GM12864 (cell line): ENCODE results near the gene PRKD1.

Experiments used
- DNase-seq: peaks from one replicate; pipeline ENCODE4 v3.0.0-alpha.2; 2011; ENCODE audit warnings: low read depth
- H3K4me3 ChIP-seq: 2 replicates; pipeline ENCODE4 v1.5.1; 2011; ENCODE audit warnings: mild to moderate bottlenecking, low read depth, low read length, control low read depth
- CTCF ChIP-seq: IDR thresholded peaks from 2 replicates; pipeline ENCODE4 v1.5.1; 2011; ENCODE audit warnings: low read depth, mild to moderate bottlenecking, moderate library complexity, low read length, control low read depth, inconsistent platforms; ENCODE audit errors: missing control alignments

PRKD1 gene

GRCh38 chr14:29627137-29627536, 300.5 kb downstream of the PRKD1 start:
- TF ChIP-seq CTCF, result no peak
- no peak for DNase-seq

GRCh38 chr14:29618323-29619067, 309.2 kb downstream of the PRKD1 start:
- TF ChIP-seq CTCF, result no peak
- DNase-seq, result no peak
- no peak overlapping the region for H3K4me3 ChIP-seq

More at GRCh38 chr14:29627137-29627536, 300.5 kb downstream of the PRKD1 start:
- no peak overlapping the region for H3K4me3 ChIP-seq

GRCh38 chr14:29616922-29617321, 310.7 kb downstream of the PRKD1 start:
- no peak for DNase-seq
- no peak for TF ChIP-seq CTCF

GRCh38 chr14:29608861-29609260, 318.8 kb downstream of the PRKD1 start:
- TF ChIP-seq CTCF, result no peak
- DNase-seq, result no peak
- no peak overlapping the region for H3K4me3 ChIP-seq

More at GRCh38 chr14:29616922-29617321, 310.7 kb downstream of the PRKD1 start:
- H3K4me3 ChIP-seq, result no peak overlapping the region

- H3K4me3 ChIP-seq, result no peak overlapping the region
- no peak for DNase-seq
- no peak for TF ChIP-seq CTCF
These were observed 320.5 kb downstream of the PRKD1 start for GRCh38 chr14:29607169-29607568.

- no peak for DNase-seq
- no peak for TF ChIP-seq CTCF
- H3K4me3 ChIP-seq, result no peak overlapping the region
These were observed 324.0 kb downstream of the PRKD1 start for GRCh38 chr14:29603696-29604095.

- H3K4me3 ChIP-seq, result no peak overlapping the region
- TF ChIP-seq CTCF, result no peak
- no peak for DNase-seq
These were observed 326.0 kb downstream of the PRKD1 start for GRCh38 chr14:29601616-29602015.
